ENCODE measurements around the gene TFDP1.

The TFDP1 gene

GRCh38 chr13:113632706-113633484, 48.3 kb downstream of the TFDP1 start:
- H3K4me3 ChIP-seq, result no peak overlapping the region
- DNase-seq (ENCODE audit: low read depth, low spot score), result no peak
- TF ChIP-seq EZH2 (IDR thresholded peaks at IDR 0.05) (no peak), FOXP2 (optimal IDR thresholded peaks at IDR 0.05; ENCODE audit: control extremely low read depth, extremely low read length, insufficient read depth) (no peak), POLR2AphosphoS5 (IDR thresholded peaks at IDR 0.05; ENCODE audit: borderline replicate concordance, low read depth, low read length) (no peak)
- peaks cover 97% of the 10 kb centered on the region for H3K36me3 ChIP-seq (ENCODE audit: insufficient read depth, low read length)
- H3K9ac ChIP-seq (ENCODE audit: insufficient read length), result no peak overlapping the region
- no peaks in the 10 kb centered on the region for H3K9me3 ChIP-seq (ENCODE audit: low read depth, low read length)
- no peak overlapping the region for H3K27ac ChIP-seq

- DNase-seq (ENCODE audit: low read depth, low spot score), result no peak
- H3K36me3 ChIP-seq (ENCODE audit: insufficient read depth, low read length), result peaks cover 97% of the 10 kb centered on the region
- no peak for TF ChIP-seq EZH2 (IDR thresholded peaks at IDR 0.05)
- TF ChIP-seq POLR2AphosphoS5 (IDR thresholded peaks at IDR 0.05; ENCODE audit: borderline replicate concordance, low read depth, low read length), result no peak
- no peak for TF ChIP-seq FOXP2 (optimal IDR thresholded peaks at IDR 0.05; ENCODE audit: control extremely low read depth, extremely low read length, insufficient read depth)
- no peaks in the 10 kb centered on the region for H3K9me3 ChIP-seq (ENCODE audit: low read depth, low read length)
- no peak overlapping the region for H3K27ac ChIP-seq
- H3K4me3 ChIP-seq, result no peak overlapping the region
- H3K9ac ChIP-seq (ENCODE audit: insufficient read length), result no peak overlapping the region
These were observed 48.9 kb downstream of the TFDP1 start for GRCh38 chr13:113633485-113633873.

GRCh38 chr13:113634279-113635047, 49.9 kb downstream of the TFDP1 start:
- Histone ChIP-seq H3K9me3 (ENCODE audit: low read depth, low read length) (no peaks in the 10 kb centered on the region), H3K4me3 (no peak overlapping the region), H3K9ac (ENCODE audit: insufficient read length) (no peak overlapping the region), H3K27ac (no peak overlapping the region), H3K36me3 (ENCODE audit: insufficient read depth, low read length) (peaks cover 94% of the 10 kb centered on the region)
- no peak for DNase-seq (ENCODE audit: low read depth, low spot score)
- TF ChIP-seq EZH2 (IDR thresholded peaks at IDR 0.05), result no peak

GRCh38 chr13:113635048-113635420, 50.5 kb downstream of the TFDP1 start:
- Histone ChIP-seq H3K4me3 (no peak overlapping the region), H3K9me3 (ENCODE audit: low read depth, low read length) (no peaks in the 10 kb centered on the region), H3K27ac (no peak overlapping the region), H3K36me3 (ENCODE audit: insufficient read depth, low read length) (peaks cover 94% of the 10 kb centered on the region), H3K9ac (ENCODE audit: insufficient read length) (no peak overlapping the region)
- no peak for DNase-seq (ENCODE audit: low read depth, low spot score)
- TF ChIP-seq FOXP2 (optimal IDR thresholded peaks at IDR 0.05; ENCODE audit: control extremely low read depth, extremely low read length, insufficient read depth) (no peak), POLR2AphosphoS5 (IDR thresholded peaks at IDR 0.05; ENCODE audit: borderline replicate concordance, low read depth, low read length) (no peak), EZH2 (IDR thresholded peaks at IDR 0.05) (no peak)

GRCh38 chr13:113635709-113636108, 51.2 kb downstream of the TFDP1 start:
- no peak for DNase-seq (ENCODE audit: low read depth, low spot score)
- no peak overlapping the region for H3K9ac ChIP-seq (ENCODE audit: insufficient read length)
- no peak overlapping the region for H3K4me3 ChIP-seq
- peaks cover 96% of the 10 kb centered on the region for H3K36me3 ChIP-seq (ENCODE audit: insufficient read depth, low read length)
- H3K9me3 ChIP-seq (ENCODE audit: low read depth, low read length), result no peaks in the 10 kb centered on the region
- H3K27ac ChIP-seq, result no peak overlapping the region
- TF ChIP-seq FOXP2 (optimal IDR thresholded peaks at IDR 0.05; ENCODE audit: control extremely low read depth, extremely low read length, insufficient read depth) (no peak), EZH2 (IDR thresholded peaks at IDR 0.05) (no peak), POLR2AphosphoS5 (IDR thresholded peaks at IDR 0.05; ENCODE audit: borderline replicate concordance, low read depth, low read length) (no peak)

GRCh38 chr13:113636266-113636963, 51.9 kb downstream of the TFDP1 start:
- no peaks in the 10 kb centered on the region for H3K9me3 ChIP-seq (ENCODE audit: low read depth, low read length)
- peaks cover 95% of the 10 kb centered on the region for H3K36me3 ChIP-seq (ENCODE audit: insufficient read depth, low read length)
- TF ChIP-seq FOXP2 (optimal IDR thresholded peaks at IDR 0.05; ENCODE audit: control extremely low read depth, extremely low read length, insufficient read depth) (no peak), EZH2 (IDR thresholded peaks at IDR 0.05) (no peak), POLR2AphosphoS5 (IDR thresholded peaks at IDR 0.05; ENCODE audit: borderline replicate concordance, low read depth, low read length) (no peak)
- H3K4me3 ChIP-seq, result no peak overlapping the region
- DNase-seq (ENCODE audit: low read depth, low spot score), result no peak
- H3K27ac ChIP-seq, result no peak overlapping the region
- H3K9ac ChIP-seq (ENCODE audit: insufficient read length), result no peak overlapping the region

- DNase-seq (ENCODE audit: low read depth, low spot score), result no peak
- Histone ChIP-seq H3K27ac (no peak overlapping the region), H3K9ac (ENCODE audit: insufficient read length) (no peak overlapping the region), H3K4me3 (no peak overlapping the region), H3K36me3 (ENCODE audit: insufficient read depth, low read length) (peaks cover 95% of the 10 kb centered on the region), H3K9me3 (ENCODE audit: low read depth, low read length) (no peaks in the 10 kb centered on the region)
- TF ChIP-seq FOXP2 (optimal IDR thresholded peaks at IDR 0.05; ENCODE audit: control extremely low read depth, extremely low read length, insufficient read depth) (no peak), EZH2 (IDR thresholded peaks at IDR 0.05) (no peak), POLR2AphosphoS5 (IDR thresholded peaks at IDR 0.05; ENCODE audit: borderline replicate concordance, low read depth, low read length) (no peak)
These were observed 53.0 kb downstream of the TFDP1 start for GRCh38 chr13:113637262-113638160.
